HEK293 (cell line): ENCODE data around the gene TXN2.

Experiments used
- CTCF ChIP-seq: fragments of 450-650 bp; formaldehyde crosslinking; IDR thresholded peaks from 2 replicates; pipeline ENCODE4 v1.5.1; 2016; ENCODE audit warnings: missing biosample characterization, missing genetic modification characterization
- KLF9 ChIP-seq: fragments of 450-650 bp; formaldehyde crosslinking; IDR thresholded peaks from 2 replicates; pipeline ENCODE4 v1.5.1; 2016; ENCODE audit warnings: missing biosample characterization, missing genetic modification characterization, low read depth
- SETDB1 ChIP-seq: IDR thresholded peaks from one replicate; pipeline ENCODE4 v1.6.1; 2017; ENCODE audit warnings: mild to moderate bottlenecking, low read length, moderate library complexity, mixed read lengths; ENCODE audit not compliant: insufficient read length
- TCF7L2 ChIP-seq: IDR thresholded peaks from 2 replicates; pipeline ENCODE4 v1.6.1; 2011; ENCODE audit warnings: low read depth, mild to moderate bottlenecking, inconsistent platforms, low read length, moderate library complexity, borderline replicate concordance
- ZNF133 ChIP-seq: fragments of 450-650 bp; formaldehyde crosslinking; IDR thresholded peaks from 2 replicates; pipeline ENCODE4 v1.5.1; 2016; ENCODE audit warnings: missing biosample characterization, missing genetic modification characterization
- ZNF561 ChIP-seq: fragments of 450-650 bp; IDR thresholded peaks from 2 replicates; pipeline ENCODE4 v1.5.1; 2018; ENCODE audit warnings: missing biosample characterization, missing genetic modification characterization, borderline replicate concordance
- ZNF629 ChIP-seq: fragments of 450-650 bp; formaldehyde crosslinking; IDR thresholded peaks from 2 replicates; pipeline ENCODE4 v1.5.1; 2017; ENCODE audit warnings: missing biosample characterization, missing genetic modification characterization
- TF ChIP-seq, protein P1 (sequence below): fragments of 450-650 bp; formaldehyde crosslinking; IDR thresholded peaks from 2 replicates; pipeline ENCODE4 v1.5.1; 2016; ENCODE audit warnings: missing biosample characterization, missing genetic modification characterization

- TF ChIP-seq CTCF (tag by site-specific recombination) (no peak), SETDB1 (no peak), ZNF629 (tag by site-specific recombination) (no peak), ZNF561 (tag by site-specific recombination) (no peak), ZNF133 (tag by site-specific recombination) (no peak), TCF7L2 (no peak), KLF9 (no peak)
- TF ChIP-seq, protein P1, sequence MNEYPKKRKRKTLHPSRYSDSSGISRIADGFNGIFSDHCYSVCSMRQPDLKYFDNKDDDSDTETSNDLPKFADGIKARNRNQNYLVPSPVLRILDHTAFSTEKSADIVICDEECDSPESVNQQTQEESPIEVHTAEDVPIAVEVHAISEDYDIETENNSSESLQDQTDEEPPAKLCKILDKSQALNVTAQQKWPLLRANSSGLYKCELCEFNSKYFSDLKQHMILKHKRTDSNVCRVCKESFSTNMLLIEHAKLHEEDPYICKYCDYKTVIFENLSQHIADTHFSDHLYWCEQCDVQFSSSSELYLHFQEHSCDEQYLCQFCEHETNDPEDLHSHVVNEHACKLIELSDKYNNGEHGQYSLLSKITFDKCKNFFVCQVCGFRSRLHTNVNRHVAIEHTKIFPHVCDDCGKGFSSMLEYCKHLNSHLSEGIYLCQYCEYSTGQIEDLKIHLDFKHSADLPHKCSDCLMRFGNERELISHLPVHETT (tag by site-specific recombination), result no peak
Observed at GRCh38 chr22:36478966-36479365, 2.5 kb downstream of the TXN2 start.
